H1 (cell line): ENCODE results near the gene CLCN3. TPM values are rescaled to one million over a fixed set of nuclear protein-coding genes. Genes with fewer than 3 reads are reported as not detected.
A peak's percentile ranks its signal among the peaks of the same experiment; 100 is the strongest.

ENCODE experiments used
- CTCF ChIA-PET: fragments of 300-600 bp; sonication (Branson Sonifier 250); formaldehyde crosslinking; loops from one replicate; lab custom pipeline; 2021; ENCODE audit not compliant: partially characterized antibody; lab: Charles Lee
- POLR2A ChIA-PET: fragments of 300-600 bp; sonication (Branson Sonifier 250); formaldehyde crosslinking; loops from one replicate; lab custom pipeline; 2021; ENCODE audit warnings: inconsistent platforms; ENCODE audit not compliant: partially characterized antibody; lab: Charles Lee
- DNase-seq, 2 experiments: peaks; one replicate each; pipeline versions ENCODE4 v3.0.0 to v3.0.0-alpha.2; 2010 to 2022; ENCODE audit warnings: low spot score in 2 of 2, low read depth in 1 of 2, mixed read lengths in 1 of 2
- FAIRE-seq: peaks from 2 replicates; lab custom pipeline; 2011; peaks lifted over from hg19 to GRCh38; lab: Jason Lieb, UNC
- H2AFZ ChIP-seq: 2 replicates; pipeline ENCODE4 v1.8.1; 2012; ENCODE audit warnings: low read length, inconsistent platforms
- H2AK5ac ChIP-seq: 2 replicates; pipeline ENCODE4 v1.6.1; 2013; ENCODE audit warnings: low read depth, low read length
- H2BK120ac ChIP-seq: replicated peaks from 2 replicates; pipeline ENCODE3; 2013; ENCODE audit warnings: low read depth, low read length, inconsistent platforms
- H2BK12ac ChIP-seq: 2 replicates; pipeline ENCODE4 v1.6.1; 2013; ENCODE audit warnings: low read depth, low read length
- H2BK15ac ChIP-seq: 2 replicates; pipeline ENCODE4 v1.6.1; 2013; ENCODE audit warnings: low read length
- H2BK20ac ChIP-seq: 2 replicates; pipeline ENCODE4 v1.6.1; 2013; ENCODE audit warnings: low read length
- H2BK5ac ChIP-seq: 2 replicates; pipeline ENCODE4 v1.6.1; 2013; ENCODE audit warnings: low read depth, low read length
- H3K14ac ChIP-seq: 2 replicates; pipeline ENCODE4 v1.6.1; 2013; ENCODE audit warnings: inconsistent platforms; ENCODE audit not compliant: insufficient read length
- H3K18ac ChIP-seq: 2 replicates; pipeline ENCODE4 v1.6.1; 2013; ENCODE audit warnings: low read length; ENCODE audit errors: extremely low read depth
- H3K23ac ChIP-seq: 2 replicates; pipeline ENCODE4 v1.6.1; 2013; ENCODE audit warnings: inconsistent platforms; ENCODE audit not compliant: insufficient read length
- H3K23me2 ChIP-seq: 2 replicates; pipeline ENCODE4 v1.6.1; 2013; ENCODE audit warnings: low read depth, low read length
- H3K27ac ChIP-seq: 2 replicates; pipeline ENCODE4 v1.6.1; 2011; ENCODE audit warnings: low read depth, low read length, inconsistent platforms
- H3K27me3 ChIP-seq, 4 experiments: replicated peaks in 1 of 4; 1 replicate in 1 of 4; 2 replicates in 3 of 4; pipeline versions ENCODE4 v1.6.1 to v1.8.1; 2011 to 2013; ENCODE audit warnings: low read length in 3 of 4, mild to moderate bottlenecking in 3 of 4, inconsistent platforms in 2 of 4, mixed read lengths in 2 of 4, moderate library complexity in 1 of 4; ENCODE audit not compliant: control insufficient read depth in 3 of 4, insufficient read depth in 3 of 4; ENCODE audit errors: extremely low read depth in 1 of 4
- H3K36me3 ChIP-seq, 4 experiments: 2 replicates each; pipeline versions ENCODE4 v1.6.1 to v1.8.1; 2011 to 2013; ENCODE audit warnings: mild to moderate bottlenecking in 4 of 4, low read length in 3 of 4, moderate library complexity in 2 of 4, control low read depth in 1 of 4, inconsistent platforms in 1 of 4; ENCODE audit not compliant: insufficient read depth in 4 of 4, control insufficient read depth in 2 of 4
- H3K4ac ChIP-seq: replicated peaks from 2 replicates; pipeline ENCODE3; 2013; ENCODE audit warnings: low read length, low read depth, mixed read lengths, inconsistent platforms; ENCODE audit not compliant: insufficient read length
- H3K4me1 ChIP-seq, 4 experiments: replicated peaks in 1 of 4; 1 replicate in 1 of 4; 2 replicates in 3 of 4; pipeline versions ENCODE4 v1.6.1 to v1.8.1; 2011 to 2013; ENCODE audit warnings: low read length in 3 of 4, inconsistent platforms in 2 of 4, mixed read lengths in 1 of 4; ENCODE audit not compliant: insufficient read depth in 4 of 4, control insufficient read depth in 3 of 4
- H3K4me2 ChIP-seq, 2 experiments: 2 replicates each; pipeline versions ENCODE4 v1.6.1 to v1.8.1; 2011 to 2013; ENCODE audit warnings: low read depth in 2 of 2, low read length in 2 of 2, control low read depth in 1 of 2, inconsistent platforms in 1 of 2, mild to moderate bottlenecking in 1 of 2; ENCODE audit not compliant: insufficient read depth in 1 of 2
- H3K4me3 ChIP-seq, 4 experiments: fragments of 200-600, 300-600 bp in 1 of 4; sonication (generic), shearing (Covaris generic), sonication (Bioruptor Twin) in 1 of 4; 2 replicates each; pipeline versions ENCODE4 v1.5.1 to v1.8.1; 2011 to 2016; ENCODE audit warnings: low read length in 4 of 4, low read depth in 3 of 4, control low read depth in 2 of 4, inconsistent platforms in 2 of 4, mild to moderate bottlenecking in 2 of 4, mixed read lengths in 1 of 4, moderate library complexity in 1 of 4; ENCODE audit not compliant: insufficient read depth in 2 of 4; ENCODE audit errors: extremely low read depth in 1 of 4
- H3K56ac ChIP-seq: replicated peaks from 2 replicates; pipeline ENCODE3; 2013; ENCODE audit warnings: low read depth, mild to moderate bottlenecking, mixed read lengths, low read length, inconsistent platforms; ENCODE audit not compliant: insufficient read length
- H3K79me1 ChIP-seq: 2 replicates; pipeline ENCODE4 v1.6.1; 2013; ENCODE audit warnings: low read depth, low read length, control low read depth
- H3K79me2 ChIP-seq, 2 experiments: 2 replicates each; pipeline versions ENCODE4 v1.6.1 to v1.8.1; 2012 to 2013; ENCODE audit warnings: low read length in 2 of 2, mild to moderate bottlenecking in 2 of 2, inconsistent platforms in 1 of 2; ENCODE audit not compliant: insufficient read depth in 2 of 2, control insufficient read depth in 1 of 2
- H3K9ac ChIP-seq, 4 experiments: replicated peaks in 1 of 4; 1 replicate in 1 of 4; 2 replicates in 3 of 4; pipeline versions ENCODE4 v1.6.1 to v1.8.1; 2011 to 2013; ENCODE audit warnings: low read depth in 3 of 4, low read length in 3 of 4, control low read depth in 2 of 4, mild to moderate bottlenecking in 2 of 4, moderate library complexity in 2 of 4, inconsistent platforms in 1 of 4; ENCODE audit errors: extremely low read depth in 1 of 4
- H3K9me3 ChIP-seq, 2 experiments: 2 replicates each; pipeline versions ENCODE4 v1.6.1 to v1.8.1; 2012 to 2013; ENCODE audit warnings: mild to moderate bottlenecking in 2 of 2, moderate library complexity in 2 of 2, control low read depth in 1 of 2, inconsistent platforms in 1 of 2, low read depth in 1 of 2, low read length in 1 of 2, mixed read lengths in 1 of 2; ENCODE audit not compliant: insufficient read depth in 2 of 2
- H4K20me1 ChIP-seq, 2 experiments: replicated peaks in 1 of 2; 2 replicates each; pipeline versions ENCODE3 to v1.8.1; 2011 to 2013; ENCODE audit warnings: inconsistent platforms in 2 of 2, low read length in 2 of 2, mild to moderate bottlenecking in 1 of 2; ENCODE audit not compliant: insufficient read depth in 2 of 2, control insufficient read depth in 1 of 2
- H4K5ac ChIP-seq: 2 replicates; pipeline ENCODE4 v1.6.1; 2013; ENCODE audit warnings: low read length, low read depth, mixed read lengths, inconsistent platforms; ENCODE audit not compliant: insufficient read length
- H4K8ac ChIP-seq: 2 replicates; pipeline ENCODE4 v1.8.0; 2013; ENCODE audit warnings: mild to moderate bottlenecking, moderate library complexity, low read length, inconsistent platforms; ENCODE audit not compliant: insufficient read depth; ENCODE audit errors: extremely low read depth
- H4K91ac ChIP-seq: replicated peaks from 2 replicates; pipeline ENCODE3; 2013; ENCODE audit warnings: low read length, mixed read lengths, inconsistent platforms; ENCODE audit not compliant: insufficient read length
- BACH1 ChIP-seq: IDR thresholded peaks from 2 replicates; pipeline ENCODE4 v1.6.1; 2012; ENCODE audit warnings: low read length, improper control_type of control experiment
- CEBPB ChIP-seq: IDR thresholded peaks from 2 replicates; pipeline ENCODE4 v1.6.1; 2012; ENCODE audit warnings: low read depth, low read length
- WGBS, 2 experiments: shearing (Covaris generic) in 1 of 2; methylation state at CpG; one replicate each; pipeline versions ENCODE4 v1.1.6 to v1.1.7; 2013 to 2015; ENCODE audit warnings: low lambda C conversion rate in 2 of 2, mixed read lengths in 2 of 2, inconsistent platforms in 1 of 2, low coverage in 1 of 2, missing lambda C conversion rate in 1 of 2; ENCODE audit not compliant: insufficient replicate concordance in 2 of 2, insufficient coverage in 1 of 2, insufficient read length in 1 of 2; ENCODE audit errors: extremely low coverage in 1 of 2, missing lambda C conversion rate in 1 of 2; 5-methylcytosine and 5-hydroxymethylcytosine counted together
- polyA plus RNA-seq, 7 experiments: library from polyadenylated mRNA; depleted of rRNA in 3 of 7; stranded (reverse) in 5 of 7; unstranded in 2 of 7; fragments of >200 nt in 5 of 7; fragments of 200-250 nt in 2 of 7; gene quantifications; 1 replicate in 5 of 7; 2 replicates in 1 of 7; 4 replicates in 1 of 7; pipeline versions ENCODE4 v1.2.1 to v1.2.3, GENCODE V29; 2011 to 2013; ENCODE audit warnings: missing spikeins in 2 of 7, mixed read lengths in 2 of 7
- total RNA-seq: library from RNA; stranded (reverse); fragmentation: NEBNext Ultra II Directional; extraction: Animal tissue kit (Norgen Biotek cat#: 25700); gene quantifications from 2 replicates; pipeline ENCODE4 v1.2.1, GENCODE V29; 2021

Gene CLCN3
- total and polyA plus RNA-seq, 2 of the 8 experiments (the other 6 are each of a cell fraction or from before 2014, with no cell fraction given), result 8.8 to 32.8 TPM

- Histone ChIP-seq H3K9ac (peak overlapping the region in 1 of 4 experiments; percentile 34; a peak in 1 of 7 replicates), H3K14ac (no peak overlapping the region), H3K36me3 (peaks cover 0 to 9% (median under 1%) of the 10 kb centered on the region in 4 experiments; a peak in 4 of 8 replicates), H2BK120ac (no peak overlapping the region), H3K27me3 (no peaks in the 10 kb centered on the region), H2BK15ac (no peak overlapping the region), H2AK5ac (no peak overlapping the region), H4K8ac (no peak overlapping the region), H3K23me2 (no peaks in the 10 kb centered on the region), H3K23ac (no peak overlapping the region), H4K5ac (no peak overlapping the region), H3K4me2 (no peak overlapping the region), H2BK5ac (no peak overlapping the region), H2BK12ac (no peak overlapping the region), H3K4me1 (no peaks in the 10 kb centered on the region; a peak in 1 of 7 replicates), H3K79me2 (no peaks in the 10 kb centered on the region), H2BK20ac (no peak overlapping the region), H4K91ac (no peak overlapping the region), H3K18ac (no peak overlapping the region), H3K56ac (no peak overlapping the region), H3K4me3 (no peak overlapping the region), H3K79me1 (no peaks in the 10 kb centered on the region), H4K20me1 (no peaks in the 10 kb centered on the region), H3K27ac (no peak overlapping the region), H3K4ac (no peak overlapping the region), H2AFZ (no peak overlapping the region), H3K9me3 (no peaks in the 10 kb centered on the region)
- FAIRE-seq (no peak), DNase-seq (no peak)
- WGBS, 2 experiments, result 87% methylated on average over 2 of the region's 2 CpGs; no CpG with 5 or more reads in 1 of the 2 experiments
- TF ChIP-seq CEBPB, result peak; percentile 84
- TF ChIP-seq BACH1, result no peak
- CTCF ChIA-PET, result interaction anchor here (1.4 kb wide), 1 partner anchor 68 kb away, joined by 3 read pairs; no protein-coding TSS in a partner anchor
- POLR2A ChIA-PET, result no interaction called here
These were observed 121.2 kb downstream of the CLCN3 start for GRCh38 chr4:169741569-169741968.
